Brain pericyte (primary cell): Measurements from ENCODE around the gene LRP3.
"Not testable (repeated sequence)": the region's sequence is repeated elsewhere in the genome, so short reads cannot be mapped to it uniquely, and the experiment has no call there.

ENCODE experiments used
- DNase-seq: peaks from one replicate; pipeline ENCODE4 v3.0.0-alpha.2; 2012; ENCODE audit warnings: low read depth, low spot score

LRP3 gene

GRCh38 chr19:33175886-33176669, 18.1 kb upstream of the LRP3 start:
- DNase-seq = no peak

GRCh38 chr19:33176670-33177416, 17.3 kb upstream of the LRP3 start:
- peak; percentile 97 for DNase-seq

GRCh38 chr19:33177417-33177979, 16.6 kb upstream of the LRP3 start:
- DNase-seq = no peak

GRCh38 chr19:33186431-33187182, 7.5 kb upstream of the LRP3 start:
- no peak for DNase-seq

- no peak for DNase-seq
These were observed 7.0 kb upstream of the LRP3 start for GRCh38 chr19:33187183-33187540.

- DNase-seq = no peak
These were observed 4.7 kb upstream of the LRP3 start for GRCh38 chr19:33189453-33189852.

GRCh38 chr19:33191092-33191491, 3.0 kb upstream of the LRP3 start:
- not testable (repeated sequence) for DNase-seq

- no peak for DNase-seq
These were observed 2.6 kb upstream of the LRP3 start for GRCh38 chr19:33191501-33191900.

GRCh38 chr19:33192010-33192409, 2.1 kb upstream of the LRP3 start:
- DNase-seq = no peak

- no peak for DNase-seq
These were observed 763 bp upstream of the LRP3 start for GRCh38 chr19:33193269-33193864.

- DNase-seq = no peak
These were observed 379 bp downstream of the LRP3 start for GRCh38 chr19:33194532-33194885.

- no peak for DNase-seq
These were observed 935 bp downstream of the LRP3 start for GRCh38 chr19:33194886-33195644.

- no peak for DNase-seq
These were observed 1.7 kb downstream of the LRP3 start for GRCh38 chr19:33195645-33196347.

- DNase-seq = no peak
These were observed 2.5 kb downstream of the LRP3 start for GRCh38 chr19:33196446-33197193.

- DNase-seq = no peak
These were observed 3.5 kb downstream of the LRP3 start for GRCh38 chr19:33197591-33198000.

- no peak for DNase-seq
These were observed 4.0 kb downstream of the LRP3 start for GRCh38 chr19:33198169-33198568.

GRCh38 chr19:33199441-33200265, 5.5 kb downstream of the LRP3 start:
- no peak for DNase-seq

- no peak for DNase-seq
These were observed 7.3 kb downstream of the LRP3 start for GRCh38 chr19:33201473-33201872.
